A673 (cell line): ENCODE measurements around the gene FAM153A. TPM values are rescaled to one million over a fixed set of nuclear protein-coding genes. Genes with fewer than 3 reads are reported as not detected.
"Not testable (repeated sequence)": the region's sequence is repeated elsewhere in the genome, so short reads cannot be mapped to it uniquely, and the experiment has no call there.

ENCODE experiments used
- BruUV-seq: library from RNA; stranded (reverse); fragments of 400-500 nt; replicated peaks from 2 replicates; lab custom pipeline; 2021; lab: Mats Ljungman, UMichigan
- CTCF ChIA-PET: fragments of 300-600 bp; sonication (Branson Sonifier 250); formaldehyde crosslinking; loops from one replicate; lab custom pipeline; 2022; ENCODE audit warnings: antibody characterized with exemption; lab: Charles Lee
- POLR2A ChIA-PET: fragments of 300-600 bp; sonication (Branson Sonifier 250); formaldehyde crosslinking; loops from one replicate; lab custom pipeline; 2022; ENCODE audit warnings: antibody characterized with exemption; ENCODE audit not compliant: low non-redundant PET; lab: Charles Lee
- DNase-seq: peaks from one replicate; pipeline ENCODE4 v3.0.0-alpha.2; 2015; ENCODE audit warnings: low spot score
- H3K27ac ChIP-seq: fragments of 200-600 bp; sonication (generic); 2 replicates; pipeline ENCODE4 v1.5.1; 2016; ENCODE audit warnings: mixed run types, low read depth, mild to moderate bottlenecking, mixed read lengths, antibody characterized with exemption, low read length; ENCODE audit not compliant: poor library complexity, severe bottlenecking
- H3K27me3 ChIP-seq: fragments of 200-600 bp; sonication (generic); replicated peaks from 2 replicates; pipeline ENCODE4 v1.6.1; 2017; ENCODE audit warnings: mixed run types, low read depth, mild to moderate bottlenecking, mixed read lengths, antibody characterized with exemption, low read length; ENCODE audit not compliant: insufficient read depth, poor library complexity
- H3K36me3 ChIP-seq: fragments of 200-600 bp; sonication (generic); 2 replicates; pipeline ENCODE4 v1.6.1; 2016; ENCODE audit warnings: mixed run types, mild to moderate bottlenecking, mixed read lengths, antibody characterized with exemption, low read length; ENCODE audit not compliant: insufficient read depth, poor library complexity, severe bottlenecking
- H3K4me1 ChIP-seq: fragments of 200-600 bp; sonication (generic); 2 replicates; pipeline ENCODE4 v1.6.1; 2017; ENCODE audit warnings: mixed run types, mild to moderate bottlenecking, mixed read lengths, antibody characterized with exemption, low read length; ENCODE audit not compliant: insufficient read depth, poor library complexity, severe bottlenecking
- H3K4me3 ChIP-seq: fragments of 200-600 bp; sonication (generic); 2 replicates; pipeline ENCODE4 v1.5.1; 2016; ENCODE audit warnings: low read depth, mixed run types, mild to moderate bottlenecking, mixed read lengths, low read length; ENCODE audit not compliant: poor library complexity, severe bottlenecking
- H3K9me3 ChIP-seq: fragments of 200-600 bp; sonication (generic); 2 replicates; pipeline ENCODE4 v1.6.1; 2016; ENCODE audit warnings: mixed run types, low read depth, mild to moderate bottlenecking, mixed read lengths, antibody characterized with exemption, low read length; ENCODE audit not compliant: poor library complexity, severe bottlenecking
- intact Hi-C: fragments of 100-400 bp; cut with micrococcal nuclease; formaldehyde crosslinking; loops from one replicate; pipeline ENCODE4 v1.10.0; 2022; ENCODE audit not compliant: unreplicated experiment
- total RNA-seq: library from RNA; stranded (reverse); gene quantifications from 2 replicates; pipeline ENCODE4 v1.2.3, GENCODE V29; 2021

The FAM153A gene
- total RNA-seq, 1 experiment from 2014 or later = not detected

DNA sequence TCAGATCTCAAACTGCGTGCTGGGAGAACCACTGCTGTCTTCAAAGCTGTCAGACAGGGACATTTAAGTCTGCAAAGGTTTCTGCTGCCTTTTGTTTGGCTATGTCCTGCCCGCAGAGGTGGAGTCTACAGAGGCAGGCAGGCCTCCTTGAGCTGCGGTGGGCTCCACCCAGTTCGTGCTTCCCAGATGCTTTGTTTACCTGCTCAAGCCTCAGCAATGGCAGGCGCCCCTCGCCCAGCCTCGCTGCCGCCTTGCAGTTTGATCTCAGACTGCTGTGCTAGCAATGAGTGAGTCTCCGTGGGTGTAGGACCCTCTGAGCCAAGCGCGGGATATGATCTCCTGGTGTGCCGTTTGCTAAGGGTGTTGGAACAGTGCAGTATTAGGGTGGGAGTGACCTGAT lies 8.9 kb upstream of the FAM153A start:
- H3K27ac ChIP-seq, POLR2A ChIA-PET, H3K9me3 ChIP-seq, DNase-seq, H3K36me3 ChIP-seq, BruUV-seq, H3K4me3 ChIP-seq, intact Hi-C loops, CTCF ChIA-PET, H3K27me3 ChIP-seq, H3K4me1 ChIP-seq: not testable (repeated sequence)

DNA sequence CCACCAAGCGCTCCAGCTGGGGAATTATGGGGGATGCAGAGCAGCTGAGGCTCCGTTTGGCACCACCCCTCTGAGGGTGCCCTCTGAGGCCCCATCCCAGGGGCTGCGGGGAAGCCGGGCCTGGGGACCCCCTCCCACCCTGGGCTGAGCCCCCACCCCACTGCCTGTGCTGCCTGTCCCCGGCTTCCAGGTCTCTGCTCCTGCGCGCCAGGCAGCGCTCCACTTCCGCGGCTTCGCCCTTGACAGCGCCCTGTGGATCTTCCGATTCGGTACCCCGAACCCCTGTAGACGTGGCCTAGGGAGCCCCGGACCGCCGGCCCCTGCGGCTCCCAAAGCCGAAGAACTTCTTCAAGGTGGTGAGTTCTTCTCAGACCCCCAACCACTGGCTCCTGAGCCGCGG lies 530 bp downstream of the FAM153A start:
- H3K27ac ChIP-seq, DNase-seq, H3K27me3 ChIP-seq, H3K4me3 ChIP-seq, POLR2A ChIA-PET, intact Hi-C loops, CTCF ChIA-PET, H3K4me1 ChIP-seq, BruUV-seq, H3K36me3 ChIP-seq, H3K9me3 ChIP-seq: not testable (repeated sequence)

DNA sequence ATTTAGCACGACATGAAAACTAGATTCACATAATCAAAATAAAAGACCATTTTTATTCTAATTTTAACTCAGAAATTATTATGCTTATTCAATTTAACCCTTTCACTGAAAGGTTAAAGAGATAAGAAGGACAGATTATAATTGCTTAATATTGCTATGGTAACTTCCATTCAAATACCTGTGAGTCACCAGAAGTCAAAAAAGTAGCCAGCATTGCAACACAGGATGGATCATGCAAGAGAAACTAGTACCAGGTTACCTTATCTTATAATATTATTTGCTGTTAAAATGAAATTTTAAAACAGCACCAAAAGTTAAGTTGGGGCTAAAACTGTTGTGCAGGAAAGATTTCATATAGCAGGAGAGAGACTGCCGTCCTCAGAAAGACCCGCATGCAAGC lies 11.5 kb downstream of the FAM153A start:
- H3K27ac ChIP-seq, H3K4me1 ChIP-seq, CTCF ChIA-PET, DNase-seq, H3K9me3 ChIP-seq, H3K36me3 ChIP-seq, intact Hi-C loops, H3K4me3 ChIP-seq, POLR2A ChIA-PET, BruUV-seq, H3K27me3 ChIP-seq: not testable (repeated sequence)

DNA sequence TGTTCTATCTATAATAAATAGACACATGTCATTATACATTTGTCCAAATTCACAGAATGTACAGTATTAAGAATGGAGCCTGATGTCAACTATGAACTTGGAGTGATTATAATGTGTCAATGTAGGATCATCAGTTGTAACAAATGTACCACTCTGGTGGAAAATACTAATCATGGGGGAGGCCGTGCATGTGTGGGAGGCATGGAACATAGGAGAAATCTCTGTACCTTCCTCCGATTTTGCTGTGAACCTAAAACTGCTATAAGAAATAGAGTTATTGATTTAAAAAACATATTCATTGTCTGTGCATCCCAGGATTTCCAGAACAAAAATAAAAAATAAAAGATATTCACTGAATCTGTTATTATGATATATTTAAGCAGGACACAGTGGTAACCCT lies 12.1 kb downstream of the FAM153A start:
- H3K27ac ChIP-seq, H3K27me3 ChIP-seq, H3K9me3 ChIP-seq, H3K36me3 ChIP-seq, CTCF ChIA-PET, DNase-seq, BruUV-seq, H3K4me1 ChIP-seq, POLR2A ChIA-PET, H3K4me3 ChIP-seq, intact Hi-C loops: not testable (repeated sequence)

DNA sequence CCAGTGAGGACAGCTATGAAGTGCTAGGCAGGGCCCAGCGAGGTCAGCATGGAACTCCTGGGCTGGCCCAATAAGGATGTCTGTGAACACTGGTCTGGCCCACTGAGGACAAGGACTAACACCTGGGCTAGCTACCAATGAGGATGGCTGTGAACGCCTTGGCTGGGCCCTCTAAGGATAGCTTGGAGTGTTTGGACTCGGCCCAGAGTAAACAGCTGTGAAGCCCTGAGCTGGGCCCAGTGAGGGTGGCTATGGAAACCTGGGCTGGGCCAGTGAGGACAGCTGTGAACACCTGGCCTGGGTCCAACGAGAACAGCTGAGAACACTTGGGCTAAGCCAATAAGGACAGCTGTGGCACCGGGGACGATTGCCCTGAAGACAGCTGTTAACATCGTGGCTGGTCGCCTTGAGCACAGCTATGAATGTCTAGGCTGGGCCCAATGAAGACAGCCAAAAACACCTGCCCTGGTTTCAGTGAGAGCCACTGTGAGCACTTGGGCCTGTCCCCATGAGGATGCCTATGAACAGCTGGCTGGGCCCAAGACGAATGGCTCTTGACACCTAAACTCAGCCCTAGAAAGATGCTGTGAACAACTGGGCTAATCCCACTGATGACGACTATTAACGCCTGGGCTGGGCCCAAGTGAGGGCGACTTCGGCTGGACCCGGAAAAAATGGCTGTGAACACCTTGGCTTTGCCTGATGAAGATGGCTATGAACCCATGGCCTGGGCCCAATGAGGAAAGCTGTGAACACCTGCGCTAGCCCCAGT lies 18.8 kb downstream of the FAM153A start:
- intact Hi-C loops, H3K4me3 ChIP-seq, H3K27ac ChIP-seq, POLR2A ChIA-PET, BruUV-seq, H3K9me3 ChIP-seq, CTCF ChIA-PET, DNase-seq, H3K36me3 ChIP-seq, H3K27me3 ChIP-seq, H3K4me1 ChIP-seq: not testable (repeated sequence)

DNA sequence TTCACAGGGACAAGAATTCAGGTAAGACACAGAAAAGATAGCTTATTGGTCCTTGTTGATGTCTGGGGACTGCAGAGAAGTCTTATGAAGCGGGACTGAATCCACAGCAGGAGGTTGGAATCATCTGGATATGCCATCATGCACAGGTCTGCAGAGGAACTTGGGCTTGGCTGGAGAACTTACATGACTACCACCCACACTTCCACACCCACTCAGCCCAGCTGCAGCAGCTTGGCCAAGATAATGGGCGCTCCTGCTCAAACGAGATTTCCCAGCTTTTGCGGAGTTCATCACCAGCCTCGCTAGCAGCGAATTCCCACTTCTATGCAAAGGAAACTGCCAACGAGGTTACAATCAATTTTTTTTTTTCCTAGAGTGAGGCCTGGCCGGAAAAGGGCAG lies 21.7 kb downstream of the FAM153A start:
- BruUV-seq, CTCF ChIA-PET, POLR2A ChIA-PET, H3K27ac ChIP-seq, intact Hi-C loops, H3K4me3 ChIP-seq, H3K9me3 ChIP-seq, H3K27me3 ChIP-seq, H3K36me3 ChIP-seq, DNase-seq, H3K4me1 ChIP-seq: not testable (repeated sequence)

DNA sequence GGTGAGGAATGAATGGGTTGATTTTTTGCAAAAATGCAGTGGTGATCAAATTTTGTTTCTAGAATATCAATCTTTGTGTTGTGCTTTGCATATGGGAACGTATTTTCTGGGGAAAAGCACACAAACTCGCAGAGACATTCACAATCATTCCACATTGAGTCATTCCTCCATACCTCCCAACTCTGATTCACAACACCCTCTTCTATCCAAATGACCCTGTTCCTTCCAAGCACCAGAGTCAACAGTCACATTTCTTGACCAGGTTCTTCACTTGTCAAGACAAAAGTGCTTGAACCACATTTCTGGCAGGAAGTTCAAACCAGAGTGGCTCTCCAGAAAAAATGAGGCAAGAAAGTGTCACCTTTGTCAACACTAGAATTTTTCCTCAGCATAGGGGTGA lies 35.3 kb downstream of the FAM153A start:
- H3K9me3 ChIP-seq, H3K27me3 ChIP-seq, BruUV-seq, H3K27ac ChIP-seq, DNase-seq, H3K36me3 ChIP-seq, H3K4me1 ChIP-seq, POLR2A ChIA-PET, H3K4me3 ChIP-seq, intact Hi-C loops, CTCF ChIA-PET: not testable (repeated sequence)

DNA sequence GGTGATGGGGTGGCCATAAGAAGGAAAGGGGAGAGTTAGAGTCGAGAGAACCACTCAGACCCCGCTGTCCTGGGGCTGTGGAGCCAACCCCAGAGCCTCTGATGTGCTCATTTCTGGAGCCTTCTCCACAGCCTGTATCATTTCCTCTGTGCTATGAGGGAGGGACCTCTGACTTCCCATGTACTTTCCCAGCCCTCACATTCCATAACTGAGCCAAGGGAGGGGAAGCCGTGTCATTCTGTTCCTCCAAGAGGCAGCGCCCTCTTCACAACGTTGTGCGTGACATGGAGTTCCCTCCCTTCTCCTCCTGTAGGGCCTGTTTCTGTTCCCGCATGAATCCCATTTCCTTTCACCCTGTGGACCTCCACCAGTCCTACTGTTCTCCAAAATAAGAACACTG lies 57.8 kb downstream of the FAM153A start:
- CTCF ChIA-PET, H3K36me3 ChIP-seq, H3K4me1 ChIP-seq, H3K27me3 ChIP-seq, POLR2A ChIA-PET, intact Hi-C loops, H3K4me3 ChIP-seq, H3K9me3 ChIP-seq, BruUV-seq, DNase-seq, H3K27ac ChIP-seq: not testable (repeated sequence)
